Measurements from ENCODE around the gene PDILT.
"Not testable (repeated sequence)": the region's sequence is repeated elsewhere in the genome, so short reads cannot be mapped to it uniquely, and the experiment has no call there.

Gene PDILT

GRCh38 chr16:20321671-20322070, 82.9 kb downstream of the PDILT start:
- TF ChIP-seq, protein P1, sequence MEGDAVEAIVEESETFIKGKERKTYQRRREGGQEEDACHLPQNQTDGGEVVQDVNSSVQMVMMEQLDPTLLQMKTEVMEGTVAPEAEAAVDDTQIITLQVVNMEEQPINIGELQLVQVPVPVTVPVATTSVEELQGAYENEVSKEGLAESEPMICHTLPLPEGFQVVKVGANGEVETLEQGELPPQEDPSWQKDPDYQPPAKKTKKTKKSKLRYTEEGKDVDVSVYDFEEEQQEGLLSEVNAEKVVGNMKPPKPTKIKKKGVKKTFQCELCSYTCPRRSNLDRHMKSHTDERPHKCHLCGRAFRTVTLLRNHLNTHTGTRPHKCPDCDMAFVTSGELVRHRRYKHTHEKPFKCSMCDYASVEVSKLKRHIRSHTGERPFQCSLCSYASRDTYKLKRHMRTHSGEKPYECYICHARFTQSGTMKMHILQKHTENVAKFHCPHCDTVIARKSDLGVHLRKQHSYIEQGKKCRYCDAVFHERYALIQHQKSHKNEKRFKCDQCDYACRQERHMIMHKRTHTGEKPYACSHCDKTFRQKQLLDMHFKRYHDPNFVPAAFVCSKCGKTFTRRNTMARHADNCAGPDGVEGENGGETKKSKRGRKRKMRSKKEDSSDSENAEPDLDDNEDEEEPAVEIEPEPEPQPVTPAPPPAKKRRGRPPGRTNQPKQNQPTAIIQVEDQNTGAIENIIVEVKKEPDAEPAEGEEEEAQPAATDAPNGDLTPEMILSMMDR (IDR thresholded peaks at IDR 0.05; ENCODE audit: insufficient read depth, low read length, missing control alignments), result no peak
- no peak overlapping the region for H3K4me3 ChIP-seq (ENCODE audit: low read depth, low read length)
- CTCF ChIA-PET, result no interaction called here
- DNase-seq (ENCODE audit: low read depth, low spot score), result no peak
- POLR2A ChIA-PET, result no interaction called here

- CTCF ChIA-PET; H3K4me3 ChIP-seq (ENCODE audit: low read depth, low read length); POLR2A ChIA-PET; DNase-seq (ENCODE audit: low read depth, low spot score): not testable (repeated sequence)
Measured at GRCh38 chr16:20321051-20321450, 83.5 kb downstream of the PDILT start.

- DNase-seq (ENCODE audit: low read depth, low spot score), result no peak
- ChIA-PET CTCF (no interaction called here), POLR2A (no interaction called here)
- no peak overlapping the region for H3K4me3 ChIP-seq (ENCODE audit: low read depth, low read length)
- TF ChIP-seq, protein P1 (IDR thresholded peaks at IDR 0.05; ENCODE audit: insufficient read depth, low read length, missing control alignments), result no peak
Measured at GRCh38 chr16:20320592-20320991, 83.9 kb downstream of the PDILT start.

- no peak for DNase-seq (ENCODE audit: low read depth, low spot score)
- CTCF ChIA-PET, result no interaction called here
- TF ChIP-seq, protein P1 (IDR thresholded peaks at IDR 0.05; ENCODE audit: insufficient read depth, low read length, missing control alignments), result no peak
- no peak overlapping the region for H3K4me3 ChIP-seq (ENCODE audit: low read depth, low read length)
- POLR2A ChIA-PET, result no interaction called here
Measured at GRCh38 chr16:20320178-20320577, 84.4 kb downstream of the PDILT start.

DNA sequence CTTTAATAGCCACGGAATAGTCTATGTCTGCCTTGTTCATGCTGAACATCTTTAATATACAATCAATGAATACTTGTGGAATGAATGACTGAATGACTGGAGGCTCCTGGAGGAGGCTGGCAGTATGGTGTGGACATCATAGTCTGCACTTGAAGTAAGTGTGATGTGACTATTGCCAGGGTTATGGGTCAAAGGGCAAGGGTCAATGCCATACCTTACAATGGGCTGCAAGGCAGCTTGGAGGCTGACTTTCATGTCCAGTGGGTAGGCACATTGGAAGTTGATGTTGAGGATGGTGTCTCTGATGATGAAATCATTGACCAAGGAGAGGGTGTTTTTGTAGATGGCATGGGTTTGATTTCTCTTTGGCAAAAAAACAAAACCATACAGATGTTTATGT, 85.1 kb downstream of the PDILT start:
- CTCF ChIA-PET, result no interaction called here
- TF ChIP-seq, protein P1 (IDR thresholded peaks at IDR 0.05; ENCODE audit: insufficient read depth, low read length, missing control alignments), result no peak
- POLR2A ChIA-PET, result no interaction called here
- no peak overlapping the region for H3K4me3 ChIP-seq (ENCODE audit: low read depth, low read length)
- no peak for DNase-seq (ENCODE audit: low read depth, low spot score)

- POLR2A ChIA-PET, result no interaction called here
- TF ChIP-seq, protein P1 (IDR thresholded peaks at IDR 0.05; ENCODE audit: insufficient read depth, low read length, missing control alignments), result no peak
Measured at GRCh38 chr16:20318437-20318836, 86.1 kb downstream of the PDILT start.

GRCh38 chr16:20318006-20318405, 86.5 kb downstream of the PDILT start:
- no peak overlapping the region for H3K4me3 ChIP-seq (ENCODE audit: low read depth, low read length)
- TF ChIP-seq, protein P1 (IDR thresholded peaks at IDR 0.05; ENCODE audit: insufficient read depth, low read length, missing control alignments), result no peak
- POLR2A ChIA-PET, result no interaction called here
- DNase-seq (ENCODE audit: low read depth, low spot score), result no peak
- CTCF ChIA-PET, result no interaction called here

More at GRCh38 chr16:20318437-20318836, 86.1 kb downstream of the PDILT start:
- CTCF ChIA-PET, result no interaction called here
- no peak overlapping the region for H3K4me3 ChIP-seq (ENCODE audit: low read depth, low read length)
- no peak for DNase-seq (ENCODE audit: low read depth, low spot score)
